Activated CD4-positive, alpha-beta T cell treated with anti-CD3 and anti-CD28 coated beads for 36 hours (primary cell): ENCODE data around the gene ATP9A. TPM values are rescaled to one million over a fixed set of nuclear protein-coding genes. Genes with fewer than 3 reads are reported as not detected.

ENCODE experiments used
- ATAC-seq: fragments of 200-7000 bp; cut with Tn5 transposase; one replicate; pipeline ENCODE4 v1.10.0; 2021; ENCODE audit warnings: mild to moderate bottlenecking, moderate library complexity
- CTCF ChIA-PET: fragments of 350-600 bp; sonication (Branson Sonifier 250); formaldehyde crosslinking; loops from one replicate; lab custom pipeline; 2021; ENCODE audit warnings: antibody characterized with exemption; lab: Charles Lee
- POLR2A ChIA-PET: fragments of 350-600 bp; sonication (Branson Sonifier 250); formaldehyde crosslinking; loops from one replicate; lab custom pipeline; 2021; ENCODE audit warnings: antibody characterized with exemption, inconsistent platforms; lab: Charles Lee
- DNase-seq: peaks from one replicate; pipeline ENCODE4 v3.0.0-alpha.2; 2020
- H3K27ac Mint-ChIP-seq: one replicate; pipeline ENCODE4 v1.8.0; 2021; ENCODE audit warnings: mixed read lengths
- H3K27me3 Mint-ChIP-seq: one replicate; pipeline ENCODE4 v1.8.0; 2021; ENCODE audit warnings: mixed read lengths
- H3K36me3 Mint-ChIP-seq: one replicate; pipeline ENCODE4 v1.8.0; 2021; ENCODE audit warnings: low read depth, mixed read lengths
- H3K4me1 Mint-ChIP-seq: one replicate; pipeline ENCODE4 v1.8.0; 2021; ENCODE audit warnings: mixed read lengths
- H3K4me3 Mint-ChIP-seq: one replicate; pipeline ENCODE4 v1.8.0; 2021; ENCODE audit warnings: mild to moderate bottlenecking, moderate library complexity, mixed read lengths
- H3K9me3 Mint-ChIP-seq: one replicate; pipeline ENCODE4 v1.8.0; 2021; ENCODE audit warnings: low read depth, mixed read lengths
- intact Hi-C, 2 experiments: fragments of 100-400 bp; cut with DNase I in 1 of 2; cut with micrococcal nuclease in 1 of 2; formaldehyde crosslinking; loops; one replicate each; pipeline versions ENCODE4 v1.14.2 to v1.15.1; 2022 to 2024; cut with DNase I, micrococcal nuclease
- total RNA-seq, 2 experiments: library from RNA; stranded (reverse); gene quantifications; one replicate each; pipeline ENCODE4 v1.2.3, GENCODE V29; 2021

ATP9A gene
- total RNA-seq, 2 experiments from 2014 or later, result 2.2 to 2.7 TPM

DNA sequence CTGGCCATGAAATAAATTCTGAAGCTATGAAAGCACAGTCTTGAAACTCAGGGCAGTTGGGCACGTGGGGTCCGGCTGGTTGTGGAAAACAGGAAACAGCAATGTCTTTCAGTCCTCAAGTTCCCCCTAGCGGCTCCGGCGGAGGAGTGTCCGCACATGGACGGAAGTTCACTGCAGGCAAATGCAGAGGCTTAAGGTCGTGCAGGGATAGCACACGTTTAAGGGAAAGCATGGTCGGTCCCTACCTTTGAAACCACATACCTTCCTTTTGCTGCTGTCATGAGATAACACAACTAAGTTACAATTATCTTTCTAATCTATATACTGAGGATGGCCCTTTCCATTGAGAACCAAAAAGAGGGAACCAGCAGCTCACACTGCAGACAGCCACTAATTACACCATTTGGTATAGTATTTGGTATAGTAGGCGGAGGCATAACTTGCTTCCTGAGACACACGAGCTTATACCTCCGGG lies 173.1 kb downstream of the ATP9A start:
- no peaks in the 10 kb centered on the region for H3K36me3 Mint-ChIP-seq
- no peaks in the 10 kb centered on the region for H3K9me3 Mint-ChIP-seq
- no peaks in the 10 kb centered on the region for H3K27me3 Mint-ChIP-seq
- H3K4me1 Mint-ChIP-seq, result peaks cover 54% of the 10 kb centered on the region
- POLR2A ChIA-PET, result interaction anchor here (0.5 kb wide), 1 partner anchor 54 kb away, joined by 4 read pairs; no protein-coding TSS in a partner anchor
- no peak overlapping the region for H3K4me3 Mint-ChIP-seq
- peak; percentile 93 for ATAC-seq
- peak overlapping the region; percentile 72 for H3K27ac Mint-ChIP-seq
- intact Hi-C loops, result loop anchor here (1.0 to 10.0 kb wide), 10 partner anchors 54 to 370 kb away; no protein-coding TSS in a partner anchor
- CTCF ChIA-PET, result interaction anchor here (0.6 to 4.8 kb wide), 40 partner anchors 13 to 608 kb away, joined by 3 to 31 read pairs (median 4); partner anchors contain the start of gene NFATC2
- peak; percentile 89 for DNase-seq

DNA sequence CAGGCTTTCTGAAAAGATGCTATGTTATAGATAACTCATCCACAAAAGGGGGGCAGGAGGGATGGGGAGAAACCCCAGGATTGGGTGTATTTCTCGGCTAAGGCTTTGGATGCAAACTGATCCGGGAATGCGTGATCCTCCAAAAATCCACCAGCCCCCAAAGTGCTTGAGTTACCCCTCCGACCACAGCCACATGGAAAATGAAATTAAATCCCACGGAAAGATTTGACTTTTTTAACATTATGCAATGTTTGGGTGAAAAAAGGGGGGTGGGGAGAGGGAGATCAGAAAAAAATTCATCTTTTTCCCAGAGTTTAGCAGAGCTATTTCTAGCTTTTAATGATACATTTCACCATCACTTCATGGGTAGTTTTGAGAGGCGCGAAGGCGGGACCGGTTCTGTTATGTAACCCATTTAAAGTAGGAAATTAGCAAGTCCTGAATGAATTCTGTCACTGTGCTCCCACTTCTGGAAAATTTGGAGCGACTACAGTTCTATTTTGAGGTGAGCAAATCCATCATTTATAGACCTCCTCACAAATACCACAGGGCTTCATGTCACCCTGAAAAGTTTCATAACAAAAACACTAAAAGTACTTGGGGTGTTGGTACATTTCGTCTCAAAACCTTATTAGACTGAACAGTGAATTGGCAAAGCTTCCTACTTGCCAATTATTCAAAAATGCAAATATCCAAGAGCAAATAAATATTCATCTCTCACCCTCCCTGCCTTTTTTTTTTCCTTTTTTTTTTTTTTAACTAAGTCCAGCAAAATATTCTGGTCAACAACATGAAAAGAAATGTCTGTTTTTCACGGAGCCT lies 173.7 kb downstream of the ATP9A start:
- ChIA-PET CTCF (interaction anchor here (0.6 to 4.8 kb wide), 33 partner anchors 13 to 607 kb away, joined by 3 to 31 read pairs (median 4); partner anchors contain the start of gene NFATC2), POLR2A (interaction anchor here (0.5 kb wide), 1 partner anchor 53 kb away, joined by 4 read pairs; no protein-coding TSS in a partner anchor)
- no peak overlapping the region for H3K4me3 Mint-ChIP-seq
- H3K9me3 Mint-ChIP-seq, result no peaks in the 10 kb centered on the region
- no peaks in the 10 kb centered on the region for H3K27me3 Mint-ChIP-seq
- DNase-seq (no peak), ATAC-seq (no peak)
- no peaks in the 10 kb centered on the region for H3K36me3 Mint-ChIP-seq
- H3K4me1 Mint-ChIP-seq, result peaks cover 49% of the 10 kb centered on the region
- peak overlapping the region; percentile 72 for H3K27ac Mint-ChIP-seq
- intact Hi-C loops, result loop anchor here (1.0 to 10.0 kb wide), 11 partner anchors 52 to 370 kb away; partner anchors contain the start of gene NFATC2 (in 1 of the 2)

DNA sequence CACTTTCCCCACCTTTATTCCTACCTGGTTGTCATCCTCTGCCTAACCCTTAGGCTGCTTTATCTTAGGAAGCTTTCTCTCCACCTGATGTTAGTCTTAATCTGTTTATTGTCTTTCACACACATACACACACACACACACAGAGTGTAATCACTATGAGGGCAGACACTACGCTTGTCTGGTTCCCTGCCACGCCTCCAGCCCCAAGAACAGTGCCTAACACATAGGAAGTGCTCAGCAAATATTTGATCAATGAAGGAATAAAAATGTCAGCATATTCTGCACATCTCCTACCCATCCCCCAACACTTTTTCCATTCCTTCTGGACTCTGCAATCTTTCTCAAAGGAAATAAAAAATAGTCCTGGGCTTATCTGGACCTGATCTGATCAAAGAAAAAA lies 174.6 kb downstream of the ATP9A start:
- Mint-ChIP-seq H3K36me3 (no peaks in the 10 kb centered on the region), H3K27ac (no peak overlapping the region), H3K4me3 (no peak overlapping the region), H3K9me3 (no peaks in the 10 kb centered on the region), H3K27me3 (no peaks in the 10 kb centered on the region), H3K4me1 (peaks cover 45% of the 10 kb centered on the region)
- intact Hi-C loops, result loop anchor here in 1 of 2 experiments (10.0 kb wide), 1 partner anchor 369 kb away; no protein-coding TSS in a partner anchor
- no peak for ATAC-seq
- CTCF ChIA-PET, result interaction anchor here (0.6 to 1.2 kb wide), 3 partner anchors 15 to 207 kb away, joined by 3 to 5 read pairs (median 4); no protein-coding TSS in a partner anchor
- DNase-seq, result no peak
- POLR2A ChIA-PET, result no interaction called here

GRCh38 chr20:51592564-51592963 lies 175.6 kb downstream of the ATP9A start:
- peaks cover 35% of the 10 kb centered on the region for H3K4me1 Mint-ChIP-seq
- H3K4me3 Mint-ChIP-seq, result no peak overlapping the region
- H3K36me3 Mint-ChIP-seq, result no peaks in the 10 kb centered on the region
- no peak overlapping the region for H3K27ac Mint-ChIP-seq
- ATAC-seq (no peak), DNase-seq (no peak)
- H3K9me3 Mint-ChIP-seq, result no peaks in the 10 kb centered on the region
- intact Hi-C loops, result loop anchor here in 1 of 2 experiments (10.0 kb wide), 1 partner anchor 368 kb away; no protein-coding TSS in a partner anchor
- ChIA-PET POLR2A (no interaction called here), CTCF (interaction anchor here (1.2 kb wide), 1 partner anchor 16 kb away, joined by 3 read pairs; no protein-coding TSS in a partner anchor)
- no peaks in the 10 kb centered on the region for H3K27me3 Mint-ChIP-seq

DNA sequence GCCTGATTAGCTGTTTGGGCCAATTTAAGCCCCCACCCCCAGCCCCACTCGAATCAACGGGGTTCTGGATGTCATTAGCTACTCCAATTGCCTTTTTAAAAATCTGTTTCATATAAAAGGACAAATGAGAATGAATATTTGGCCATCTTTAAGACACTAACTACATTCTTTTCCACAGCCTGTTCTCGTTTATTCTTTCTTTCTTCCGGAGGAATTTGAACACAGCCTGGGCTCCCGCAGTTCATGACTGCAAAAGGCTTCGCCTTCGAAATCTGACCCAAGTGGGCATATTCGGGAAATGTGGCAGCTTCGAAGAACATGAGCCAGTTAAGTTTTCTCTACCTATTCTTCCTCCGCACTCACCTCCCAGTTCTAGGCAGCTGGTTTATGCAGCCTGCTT lies 176.3 kb downstream of the ATP9A start:
- no peak for ATAC-seq
- no peak overlapping the region for H3K4me3 Mint-ChIP-seq
- H3K9me3 Mint-ChIP-seq, result no peaks in the 10 kb centered on the region
- ChIA-PET CTCF (no interaction called here), POLR2A (no interaction called here)
- H3K27me3 Mint-ChIP-seq, result no peaks in the 10 kb centered on the region
- no peak for DNase-seq
- H3K36me3 Mint-ChIP-seq, result no peaks in the 10 kb centered on the region
- H3K27ac Mint-ChIP-seq, result no peak overlapping the region
- peaks cover 28% of the 10 kb centered on the region for H3K4me1 Mint-ChIP-seq
- intact Hi-C loops, result loop anchor here in 1 of 2 experiments (10.0 kb wide), 1 partner anchor 367 kb away; no protein-coding TSS in a partner anchor

- Mint-ChIP-seq H3K36me3 (no peaks in the 10 kb centered on the region), H3K9me3 (no peaks in the 10 kb centered on the region)
- intact Hi-C loops, result no loop called here
These were observed 179.4 kb downstream of the ATP9A start for GRCh38 chr20:51588762-51589161.

GRCh38 chr20:51587145-51587544 lies 181.0 kb downstream of the ATP9A start:
- no peak for DNase-seq
- Mint-ChIP-seq H3K27ac (no peak overlapping the region), H3K4me1 (peaks cover 8% of the 10 kb centered on the region), H3K4me3 (no peak overlapping the region), H3K27me3 (no peaks in the 10 kb centered on the region), H3K36me3 (no peaks in the 10 kb centered on the region), H3K9me3 (no peaks in the 10 kb centered on the region)
- POLR2A ChIA-PET, result no interaction called here
- CTCF ChIA-PET, result interaction anchor here (0.7 kb wide), 1 partner anchor 14 kb away, joined by 3 read pairs; no protein-coding TSS in a partner anchor
- no peak for ATAC-seq
- intact Hi-C loops, result no loop called here

More at GRCh38 chr20:51588762-51589161, 179.4 kb downstream of the ATP9A start:
- ChIA-PET POLR2A (no interaction called here), CTCF (interaction anchor here (0.6 kb wide), 1 partner anchor 318 kb away, joined by 3 read pairs; no protein-coding TSS in a partner anchor)
- Mint-ChIP-seq H3K4me1 (peaks cover 11% of the 10 kb centered on the region), H3K27ac (no peak overlapping the region), H3K4me3 (no peak overlapping the region), H3K27me3 (no peaks in the 10 kb centered on the region)
- ATAC-seq (no peak), DNase-seq (no peak)

DNA sequence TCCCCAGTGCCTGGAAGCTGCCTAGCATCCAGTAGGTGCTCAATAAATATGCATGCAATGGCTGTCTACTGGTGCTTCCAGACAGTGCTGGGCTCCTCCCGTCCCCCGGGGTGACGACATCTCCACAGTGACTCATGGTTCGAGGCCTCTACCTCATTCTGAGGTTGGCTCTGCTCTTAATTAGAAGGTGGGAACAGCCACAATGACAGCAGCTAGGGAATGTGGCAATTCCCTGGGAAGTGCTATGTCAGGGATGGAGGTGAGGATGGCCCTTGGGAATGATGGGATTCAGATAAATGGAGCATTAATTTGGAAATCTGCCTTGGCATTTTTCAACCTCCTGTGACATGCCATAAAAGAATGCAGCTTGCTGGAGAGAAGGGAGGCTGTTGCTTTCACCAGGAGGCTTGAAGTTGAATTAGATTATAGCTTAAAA lies 182.2 kb downstream of the ATP9A start:
- Mint-ChIP-seq H3K4me1 (peaks cover 8% of the 10 kb centered on the region), H3K36me3 (no peaks in the 10 kb centered on the region), H3K27ac (no peak overlapping the region), H3K9me3 (no peaks in the 10 kb centered on the region), H3K27me3 (peaks cover 2% of the 10 kb centered on the region), H3K4me3 (no peak overlapping the region)
- ChIA-PET CTCF (interaction anchor here (1.0 to 1.4 kb wide), 2 partner anchors 11 to 260 kb away, joined by 3 to 4 read pairs; no protein-coding TSS in a partner anchor), POLR2A (interaction anchor here (0.6 kb wide), 1 partner anchor 64 kb away, joined by 3 read pairs; no protein-coding TSS in a partner anchor)
- intact Hi-C loops, result no loop called here
- ATAC-seq (peak; percentile 69), DNase-seq (no peak)

GRCh38 chr20:51585148-51585547 lies 183.0 kb downstream of the ATP9A start:
- DNase-seq (no peak), ATAC-seq (no peak)
- no peaks in the 10 kb centered on the region for H3K36me3 Mint-ChIP-seq
- ChIA-PET POLR2A (no interaction called here), CTCF (no interaction called here)
- intact Hi-C loops, result no loop called here
- peaks cover 2% of the 10 kb centered on the region for H3K27me3 Mint-ChIP-seq
- no peak overlapping the region for H3K4me3 Mint-ChIP-seq
- peaks cover 8% of the 10 kb centered on the region for H3K4me1 Mint-ChIP-seq
- H3K27ac Mint-ChIP-seq, result no peak overlapping the region
- no peaks in the 10 kb centered on the region for H3K9me3 Mint-ChIP-seq

DNA sequence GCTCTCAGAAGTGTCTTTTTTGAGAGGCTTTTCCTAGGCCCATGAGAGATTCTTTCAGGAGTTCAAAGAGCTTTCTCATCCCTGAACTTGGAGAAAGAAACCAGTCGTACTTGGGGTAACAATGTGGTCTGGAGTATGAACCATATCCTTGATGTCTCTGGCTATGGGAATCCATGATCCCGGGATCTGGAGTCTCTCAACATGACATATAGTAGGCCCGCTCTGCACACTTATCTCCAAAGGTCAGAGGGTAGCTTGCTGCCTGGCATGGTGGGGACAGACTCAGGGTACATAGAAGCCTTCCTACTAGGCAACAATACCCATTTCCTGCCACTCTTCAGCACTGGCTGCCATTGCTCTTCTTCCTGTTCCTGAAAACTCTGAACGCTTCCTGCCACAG lies 183.5 kb downstream of the ATP9A start:
- no peaks in the 10 kb centered on the region for H3K9me3 Mint-ChIP-seq
- ChIA-PET CTCF (no interaction called here), POLR2A (no interaction called here)
- DNase-seq, result no peak
- no peak overlapping the region for H3K4me3 Mint-ChIP-seq
- no peak overlapping the region for H3K27ac Mint-ChIP-seq
- no peak for ATAC-seq
- intact Hi-C loops, result no loop called here
- H3K36me3 Mint-ChIP-seq, result no peaks in the 10 kb centered on the region
- H3K4me1 Mint-ChIP-seq, result peaks cover 8% of the 10 kb centered on the region
- peaks cover 2% of the 10 kb centered on the region for H3K27me3 Mint-ChIP-seq

GRCh38 chr20:51584116-51584515 lies 184.1 kb downstream of the ATP9A start:
- peaks cover 2% of the 10 kb centered on the region for H3K27me3 Mint-ChIP-seq
- no peak for ATAC-seq
- no peak overlapping the region for H3K27ac Mint-ChIP-seq
- no peak overlapping the region for H3K4me3 Mint-ChIP-seq
- DNase-seq, result no peak
- H3K36me3 Mint-ChIP-seq, result no peaks in the 10 kb centered on the region
- CTCF ChIA-PET, result no interaction called here
- intact Hi-C loops, result no loop called here
- POLR2A ChIA-PET, result no interaction called here
- H3K4me1 Mint-ChIP-seq, result peaks cover 8% of the 10 kb centered on the region
- no peaks in the 10 kb centered on the region for H3K9me3 Mint-ChIP-seq
